ENCODE data around the gene PAX4. TPM values are rescaled to one million over a fixed set of nuclear protein-coding genes. Genes with fewer than 3 reads are reported as not detected.
A peak's percentile ranks its signal among the peaks of the same experiment; 100 is the strongest.

Gene PAX4
- total RNA-seq, 2 donors from 2014 or later = not detected

- DNase-seq = no peak
- Histone ChIP-seq H3K9me3 (no peaks in the 10 kb centered on the region), H3K27ac (no peak overlapping the region), H3K27me3 (no peaks in the 10 kb centered on the region), H3K4me1 (peaks cover 30% of the 10 kb centered on the region), H3K36me3 (replicated peaks in 1 of 2; ENCODE audit: insufficient read depth in 1 of 2, low read depth in 2 of 2) (peaks cover 5 to 6% of the 10 kb centered on the region in 2 donors), H3K4me3 (no peak overlapping the region)
- WGBS, 2 donors = 94 to 97% methylated on average over 3 to 5 of the region's 5 CpGs
- intact Hi-C loops (cut with DNase I) = loop anchor here (10.0 kb wide), 1 partner anchor 49 kb away; no protein-coding TSS in a partner anchor
- TF ChIP-seq POLR2A (IDR thresholded peaks at IDR 0.05) (no peak), CTCF (IDR thresholded peaks at IDR 0.05) (no peak)
- no peak for ATAC-seq
These were observed 22.2 kb downstream of the PAX4 start for GRCh38 chr7:127595737-127596136.

GRCh38 chr7:127594490-127594889 lies 23.5 kb downstream of the PAX4 start:
- Histone ChIP-seq H3K4me1 (peaks cover 42% of the 10 kb centered on the region), H3K27me3 (no peaks in the 10 kb centered on the region), H3K9me3 (no peaks in the 10 kb centered on the region), H3K4me3 (no peak overlapping the region), H3K27ac (peak overlapping the region; percentile 71 to 91 (median 82)), H3K36me3 (replicated peaks in 1 of 2; ENCODE audit: insufficient read depth in 1 of 2, low read depth in 2 of 2) (peaks cover 5 to 6% of the 10 kb centered on the region in 2 donors)
- 5 to 22% methylated on average over 1 of the region's 1 CpG for WGBS, 2 donors
- DNase-seq = peak; percentile 45 to 74 (median 64)
- intact Hi-C loops (cut with DNase I) = loop anchor here (10.0 kb wide), 1 partner anchor 50 kb away; no protein-coding TSS in a partner anchor
- ATAC-seq = no peak
- TF ChIP-seq POLR2A (IDR thresholded peaks at IDR 0.05) (no peak), CTCF (IDR thresholded peaks at IDR 0.05) (no peak)

- no peak overlapping the region for H3K4me3 ChIP-seq
- peaks cover 52% of the 10 kb centered on the region for H3K4me1 ChIP-seq
- H3K36me3 ChIP-seq (replicated peaks in 1 of 2; ENCODE audit: insufficient read depth in 1 of 2, low read depth in 2 of 2) = peaks cover 5 to 6% of the 10 kb centered on the region in 2 donors
- intact Hi-C loops (cut with DNase I) = loop anchor here (10.0 kb wide), 1 partner anchor 52 kb away; no protein-coding TSS in a partner anchor
- no peaks in the 10 kb centered on the region for H3K27me3 ChIP-seq
- TF ChIP-seq POLR2A (IDR thresholded peaks at IDR 0.05) (no peak), CTCF (IDR thresholded peaks at IDR 0.05) (no peak)
- no peaks in the 10 kb centered on the region for H3K9me3 ChIP-seq
- no peak for DNase-seq
- WGBS, 2 donors = 68 to 79% methylated on average over 4 of the region's 4 CpGs
- peak overlapping the region; percentile 71 to 91 (median 82) for H3K27ac ChIP-seq
- ATAC-seq = no peak
These were observed 25.4 kb downstream of the PAX4 start for GRCh38 chr7:127592550-127592949.

GRCh38 chr7:127591591-127591990 lies 26.4 kb downstream of the PAX4 start:
- DNase-seq (no peak), ATAC-seq (no peak)
- no peaks in the 10 kb centered on the region for H3K27me3 ChIP-seq
- peaks cover 5 to 6% of the 10 kb centered on the region in 2 donors for H3K36me3 ChIP-seq (replicated peaks in 1 of 2; ENCODE audit: insufficient read depth in 1 of 2, low read depth in 2 of 2)
- H3K4me3 ChIP-seq = no peak overlapping the region
- intact Hi-C loops (cut with DNase I) = loop anchor here (10.0 kb wide), 1 partner anchor 53 kb away; no protein-coding TSS in a partner anchor
- WGBS, 2 donors = 83 to 94% methylated on average over 6 of the region's 6 CpGs
- peak overlapping the region in 1 of 4 donors; percentile 4 for H3K27ac ChIP-seq
- TF ChIP-seq POLR2A (IDR thresholded peaks at IDR 0.05) = no peak
- TF ChIP-seq CTCF (IDR thresholded peaks at IDR 0.05) = no peak
- H3K4me1 ChIP-seq = peaks cover 59% of the 10 kb centered on the region
- no peaks in the 10 kb centered on the region for H3K9me3 ChIP-seq

- no peaks in the 10 kb centered on the region for H3K9me3 ChIP-seq
- WGBS, 2 donors = 92 to 100% methylated on average over 7 of the region's 7 CpGs
- DNase-seq (no peak), ATAC-seq (no peak)
- no peak overlapping the region for H3K4me3 ChIP-seq
- H3K4me1 ChIP-seq = peaks cover 63% of the 10 kb centered on the region
- TF ChIP-seq POLR2A (IDR thresholded peaks at IDR 0.05) = no peak
- TF ChIP-seq CTCF (IDR thresholded peaks at IDR 0.05) = no peak
- no peaks in the 10 kb centered on the region for H3K27me3 ChIP-seq
- H3K36me3 ChIP-seq (replicated peaks in 1 of 2; ENCODE audit: insufficient read depth in 1 of 2, low read depth in 2 of 2) = peaks cover 5 to 6% of the 10 kb centered on the region in 2 donors
- intact Hi-C loops (cut with DNase I) = loop anchor here (10.0 kb wide), 1 partner anchor 54 kb away; no protein-coding TSS in a partner anchor
- H3K27ac ChIP-seq = peak overlapping the region in 1 of 4 donors; percentile 4
These were observed 26.8 kb downstream of the PAX4 start for GRCh38 chr7:127591189-127591588.
